KBM-7 (cell line): ENCODE results near the gene LLGL2.

Experiments used
- DNase-seq: peaks from one replicate; pipeline ENCODE4 v3.0.0-alpha.2; 2015
- in situ Hi-C: fragments of 300-500 bp; cut with MboI; formaldehyde crosslinking; loops from 2 replicates; pipeline ENCODE4 v1.14.3; 2020; ENCODE audit warnings: low sequenced_read_pairs, low pct_unique_long_range_greater_than_20kb, mixed read lengths

LLGL2 gene

GRCh38 chr17:75563063-75563758 lies 37.7 kb downstream of the LLGL2 start:
- in situ Hi-C loops = no loop called here
- no peak for DNase-seq

GRCh38 chr17:75564195-75564594 lies 38.7 kb downstream of the LLGL2 start:
- in situ Hi-C loops = no loop called here
- DNase-seq = no peak

GRCh38 chr17:75565066-75565465 lies 39.6 kb downstream of the LLGL2 start:
- no peak for DNase-seq
- in situ Hi-C loops = no loop called here

GRCh38 chr17:75565618-75566017 lies 40.1 kb downstream of the LLGL2 start:
- DNase-seq = no peak
- in situ Hi-C loops = no loop called here

- in situ Hi-C loops = no loop called here
- DNase-seq = no peak
Measured at GRCh38 chr17:75566416-75566815, 40.9 kb downstream of the LLGL2 start.

- DNase-seq = no peak
- in situ Hi-C loops = no loop called here
Measured at GRCh38 chr17:75566834-75567233, 41.3 kb downstream of the LLGL2 start.

GRCh38 chr17:75568412-75569255 lies 43.1 kb downstream of the LLGL2 start:
- no peak for DNase-seq
- in situ Hi-C loops = no loop called here

- DNase-seq = no peak
- in situ Hi-C loops = no loop called here
Measured at GRCh38 chr17:75570034-75570676, 44.7 kb downstream of the LLGL2 start.

GRCh38 chr17:75570772-75571171 lies 45.3 kb downstream of the LLGL2 start:
- DNase-seq = no peak
- in situ Hi-C loops = no loop called here

- DNase-seq = peak; percentile 91
- in situ Hi-C loops = no loop called here
Measured at GRCh38 chr17:75571197-75571884, 45.8 kb downstream of the LLGL2 start.

- in situ Hi-C loops = no loop called here
- no peak for DNase-seq
Measured at GRCh38 chr17:75571885-75572215, 46.4 kb downstream of the LLGL2 start.

GRCh38 chr17:75572713-75573539 lies 47.4 kb downstream of the LLGL2 start:
- in situ Hi-C loops = no loop called here
- DNase-seq = no peak

GRCh38 chr17:75573540-75573957 lies 48.1 kb downstream of the LLGL2 start:
- in situ Hi-C loops = no loop called here
- DNase-seq = no peak

GRCh38 chr17:75573994-75574393 lies 48.5 kb downstream of the LLGL2 start:
- in situ Hi-C loops = no loop called here
- no peak for DNase-seq

- no peak for DNase-seq
- in situ Hi-C loops = no loop called here
Measured at GRCh38 chr17:75574404-75575036, 49.0 kb downstream of the LLGL2 start.

- DNase-seq = no peak
- in situ Hi-C loops = no loop called here
Measured at GRCh38 chr17:75575197-75575596, 49.7 kb downstream of the LLGL2 start.

- DNase-seq = no peak
- in situ Hi-C loops = no loop called here
Measured at GRCh38 chr17:75575728-75576127, 50.2 kb downstream of the LLGL2 start.

GRCh38 chr17:75576661-75577060 lies 51.2 kb downstream of the LLGL2 start:
- in situ Hi-C loops = no loop called here
- DNase-seq = no peak
